Measurements from ENCODE around the gene DVL1. TPM values are rescaled to one million over a fixed set of nuclear protein-coding genes. Genes with fewer than 3 reads are reported as not detected.

The DVL1 gene
- polyA plus RNA-seq, 1 donor = 48.7 TPM

GRCh38 chr1:1342061-1342562 is 7.1 kb downstream of the DVL1 start:
- DNase-seq (ENCODE audit: low read depth) = no peak

DNA sequence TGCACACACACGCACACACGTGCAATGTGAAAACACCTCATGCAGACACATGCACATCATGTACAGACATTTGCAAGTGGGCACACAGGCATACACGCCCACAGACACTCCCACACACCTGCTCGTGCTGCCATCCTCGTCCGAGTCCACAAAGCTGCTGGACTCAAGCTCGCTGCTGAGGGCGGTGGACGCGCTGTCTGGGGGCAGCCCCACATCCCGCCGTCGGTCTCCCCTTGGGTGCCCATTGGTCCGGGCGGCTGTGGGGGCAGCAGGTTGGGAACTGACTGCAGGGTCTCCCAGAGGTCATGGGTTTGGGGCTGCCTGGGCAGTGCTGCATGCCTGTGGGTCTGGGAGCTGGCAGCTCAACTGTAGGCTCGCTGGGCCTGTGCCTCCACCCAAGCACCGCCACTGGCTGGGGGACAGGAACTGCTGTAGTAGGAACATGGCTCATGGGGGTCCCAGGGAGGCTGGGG is 7.6 kb downstream of the DVL1 start:
- no peak for DNase-seq (ENCODE audit: low read depth)

- no peak for DNase-seq (ENCODE audit: low read depth)
Measured at GRCh38 chr1:1340791-1341548, 8.2 kb downstream of the DVL1 start.

GRCh38 chr1:1340185-1340584 is 9.0 kb downstream of the DVL1 start:
- no peak for DNase-seq (ENCODE audit: low read depth)

GRCh38 chr1:1338278-1338677 is 10.9 kb downstream of the DVL1 start:
- DNase-seq (ENCODE audit: low read depth) = no peak

GRCh38 chr1:1337793-1338147 is 11.4 kb downstream of the DVL1 start:
- DNase-seq (ENCODE audit: low read depth) = no peak

DNA sequence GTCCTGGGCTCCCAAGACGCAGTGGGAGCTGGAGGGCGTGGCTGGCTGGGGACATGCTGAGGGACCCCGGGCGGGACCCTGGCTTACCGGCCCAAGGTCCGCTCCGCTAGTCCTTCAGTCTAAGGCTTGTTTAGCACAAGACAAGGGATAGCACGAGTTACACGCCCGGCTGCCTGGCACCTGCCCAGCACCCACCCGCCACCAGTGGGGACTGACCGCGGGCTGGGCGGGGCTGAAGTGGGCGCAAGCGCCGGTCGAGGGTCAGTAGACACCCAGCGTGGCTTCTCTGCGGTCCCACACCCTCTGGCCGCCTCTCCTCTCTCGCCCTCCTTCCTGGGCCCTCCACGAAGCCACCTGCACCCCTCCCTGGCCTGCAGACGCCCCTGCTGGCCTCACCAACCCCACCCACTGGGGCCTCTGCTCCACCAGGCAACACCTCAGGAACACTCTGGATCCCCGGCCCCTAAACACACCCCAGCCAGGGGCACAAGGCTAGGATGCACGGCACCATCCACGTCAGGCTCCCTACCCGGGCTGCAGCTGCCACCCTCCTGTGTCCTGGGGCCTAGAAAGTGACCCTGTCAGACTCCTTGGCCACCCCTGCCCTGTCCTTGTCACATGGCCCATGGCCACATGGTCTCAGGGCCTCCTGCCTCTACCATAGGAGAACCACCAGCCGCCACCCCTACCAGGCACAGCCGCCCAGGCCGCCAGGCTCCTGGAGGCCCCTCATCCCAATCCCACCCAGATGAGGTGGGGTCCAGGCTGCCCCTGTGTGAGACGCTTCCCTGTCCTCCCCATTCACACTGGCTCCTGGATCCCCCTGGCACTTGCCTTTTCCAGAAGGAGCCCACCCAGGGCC is 12.1 kb downstream of the DVL1 start:
- no peak for DNase-seq (ENCODE audit: low read depth)

DNA sequence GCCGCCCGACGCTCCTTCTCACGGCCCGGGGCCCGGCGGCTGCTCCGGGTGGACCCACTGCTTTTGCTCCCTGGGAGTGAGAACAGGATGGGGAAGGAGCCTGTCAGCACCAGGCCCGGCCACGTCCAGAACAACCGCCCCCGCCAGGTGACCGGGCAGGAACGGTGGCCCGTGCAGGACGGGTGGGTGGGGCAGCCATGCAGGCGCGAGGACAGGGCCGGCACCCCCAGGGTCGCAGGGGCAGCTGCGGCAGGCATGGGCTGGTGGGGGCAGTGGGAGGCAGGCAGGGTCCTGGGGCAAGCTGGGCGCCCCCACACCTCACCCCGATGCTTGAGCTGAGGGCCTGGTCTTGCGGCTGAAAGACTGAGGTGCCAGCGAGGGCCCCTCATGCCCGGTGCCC is 12.8 kb downstream of the DVL1 start:
- no peak for DNase-seq (ENCODE audit: low read depth)

GRCh38 chr1:1335792-1336248 is 13.4 kb downstream of the DVL1 start:
- DNase-seq (ENCODE audit: low read depth) = no peak

DNA sequence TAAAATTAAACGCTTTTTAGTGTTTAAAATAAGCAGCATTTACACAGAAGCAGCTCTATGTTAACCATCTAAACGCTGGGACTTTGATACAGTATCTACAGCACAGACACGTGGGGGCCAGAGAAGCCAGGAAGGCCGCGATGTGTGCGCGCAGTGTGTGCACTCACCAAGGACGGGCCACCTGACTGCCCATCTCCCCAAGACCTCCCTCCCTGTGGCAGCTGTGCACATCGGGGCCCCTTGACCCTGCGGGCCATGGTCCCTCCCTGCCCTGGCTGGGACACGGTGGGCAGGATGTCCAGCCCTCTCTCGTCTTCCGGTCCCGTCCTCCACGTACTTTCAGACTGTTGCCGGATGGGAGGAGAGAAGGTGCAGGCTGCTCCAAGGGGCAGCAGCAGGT is 13.9 kb downstream of the DVL1 start:
- no peak for DNase-seq (ENCODE audit: low read depth)

DNA sequence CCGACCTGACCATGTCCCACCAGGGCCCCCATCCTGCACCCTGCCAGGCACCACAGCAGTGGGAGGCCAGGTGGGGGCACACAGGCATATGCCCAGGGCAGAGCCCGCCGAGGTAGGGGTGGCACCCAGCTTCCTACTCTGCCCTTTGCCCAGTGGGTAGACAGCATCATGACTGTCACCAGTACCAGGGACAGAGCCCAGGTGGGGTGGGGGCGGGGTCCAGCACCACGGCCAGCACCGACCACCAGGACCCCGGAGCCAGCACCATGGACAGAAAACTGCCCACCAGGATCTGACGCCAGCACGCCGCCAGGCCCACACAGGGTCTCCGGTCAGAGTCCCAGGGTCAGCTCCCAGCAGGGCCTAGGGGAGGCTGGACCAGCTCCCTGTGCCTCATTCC is 14.4 kb downstream of the DVL1 start:
- DNase-seq (ENCODE audit: low read depth) = no peak

GRCh38 chr1:1333551-1334241 is 15.5 kb downstream of the DVL1 start:
- DNase-seq (ENCODE audit: low read depth) = no peak

DNA sequence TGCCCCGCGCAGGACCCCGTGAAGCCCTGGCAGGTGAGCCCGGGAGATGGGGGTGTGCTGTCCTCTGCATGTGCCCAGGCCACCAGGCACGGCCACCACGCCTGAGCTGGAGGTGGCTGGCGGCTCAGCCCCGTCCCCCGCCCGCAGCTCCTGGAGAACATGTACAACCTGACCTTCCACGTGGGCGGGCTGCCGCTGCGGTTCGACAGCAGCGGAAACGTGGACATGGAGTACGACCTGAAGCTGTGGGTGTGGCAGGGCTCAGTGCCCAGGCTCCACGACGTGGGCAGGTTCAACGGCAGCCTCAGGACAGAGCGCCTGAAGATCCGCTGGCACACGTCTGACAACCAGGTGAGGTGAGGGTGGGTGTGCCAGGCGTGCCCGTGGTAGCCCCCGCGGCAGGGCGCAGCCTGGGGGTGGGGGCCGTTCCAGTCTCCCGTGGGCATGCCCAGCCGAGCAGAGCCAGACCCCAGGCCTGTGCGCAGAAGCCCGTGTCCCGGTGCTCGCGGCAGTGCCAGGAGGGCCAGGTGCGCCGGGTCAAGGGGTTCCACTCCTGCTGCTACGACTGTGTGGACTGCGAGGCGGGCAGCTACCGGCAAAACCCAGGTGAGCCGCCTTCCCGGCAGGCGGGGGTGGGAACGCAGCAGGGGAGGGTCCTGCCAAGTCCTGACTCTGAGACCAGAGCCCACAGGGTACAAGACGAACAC is 16.3 kb downstream of the DVL1 start:
- DNase-seq (ENCODE audit: low read depth) = no peak

DNA sequence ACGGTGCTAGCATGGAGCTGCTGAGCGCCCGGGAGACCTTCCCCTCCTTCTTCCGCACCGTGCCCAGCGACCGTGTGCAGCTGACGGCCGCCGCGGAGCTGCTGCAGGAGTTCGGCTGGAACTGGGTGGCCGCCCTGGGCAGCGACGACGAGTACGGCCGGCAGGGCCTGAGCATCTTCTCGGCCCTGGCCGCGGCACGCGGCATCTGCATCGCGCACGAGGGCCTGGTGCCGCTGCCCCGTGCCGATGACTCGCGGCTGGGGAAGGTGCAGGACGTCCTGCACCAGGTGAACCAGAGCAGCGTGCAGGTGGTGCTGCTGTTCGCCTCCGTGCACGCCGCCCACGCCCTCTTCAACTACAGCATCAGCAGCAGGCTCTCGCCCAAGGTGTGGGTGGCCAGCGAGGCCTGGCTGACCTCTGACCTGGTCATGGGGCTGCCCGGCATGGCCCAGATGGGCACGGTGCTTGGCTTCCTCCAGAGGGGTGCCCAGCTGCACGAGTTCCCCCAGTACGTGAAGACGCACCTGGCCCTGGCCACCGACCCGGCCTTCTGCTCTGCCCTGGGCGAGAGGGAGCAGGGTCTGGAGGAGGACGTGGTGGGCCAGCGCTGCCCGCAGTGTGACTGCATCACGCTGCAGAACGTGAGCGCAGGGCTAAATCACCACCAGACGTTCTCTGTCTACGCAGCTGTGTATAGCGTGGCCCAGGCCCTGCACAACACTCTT is 17.0 kb downstream of the DVL1 start:
- DNase-seq (ENCODE audit: low read depth) = no peak

GRCh38 chr1:1331068-1331965 is 17.9 kb downstream of the DVL1 start, which contains the start of gene TAS1R3:
TSS of gene TAS1R3 (plus strand) at chr1:1331280. CDS start at chr1:1331346, 66 bp downstream.
- DNase-seq (ENCODE audit: low read depth) = no peak

DNA sequence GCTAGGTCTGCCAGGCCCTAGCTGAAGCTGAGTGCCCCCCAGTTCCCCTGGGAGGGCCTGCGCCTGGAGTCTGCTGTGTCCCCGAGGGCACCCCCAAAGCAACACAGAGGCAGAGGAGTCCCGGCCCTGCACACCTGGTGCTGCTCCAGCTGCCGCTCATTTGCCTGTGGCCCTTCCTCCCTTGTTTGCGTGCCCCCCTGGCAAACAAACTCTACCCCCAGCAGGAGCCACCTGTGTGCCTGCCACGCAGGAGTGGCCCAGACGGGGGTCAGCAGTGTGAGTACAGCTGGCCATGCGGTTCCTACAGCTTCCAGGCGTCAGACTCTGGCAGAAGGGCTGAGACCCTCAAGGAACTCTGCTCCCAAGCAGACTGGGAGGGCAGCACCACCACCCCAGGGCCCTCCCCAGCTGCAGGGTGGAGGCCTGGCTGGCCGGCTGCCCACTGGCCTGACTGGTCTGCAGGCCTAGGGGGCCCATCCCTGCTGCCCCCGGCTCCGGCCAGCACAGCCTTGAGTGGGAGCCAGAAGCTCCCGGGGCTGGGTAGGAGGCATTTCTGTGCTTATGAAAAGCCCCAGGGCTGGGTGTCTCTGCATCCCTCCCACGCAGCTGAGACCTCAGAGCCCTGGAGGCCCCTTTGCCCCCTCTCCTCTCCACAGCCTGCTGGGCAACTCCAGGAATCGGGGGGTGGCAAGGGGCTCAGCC is 18.7 kb downstream of the DVL1 start:
- no peak for DNase-seq (ENCODE audit: low read depth)

GRCh38 chr1:1329304-1330210 is 19.7 kb downstream of the DVL1 start:
- no peak for DNase-seq (ENCODE audit: low read depth)

DNA sequence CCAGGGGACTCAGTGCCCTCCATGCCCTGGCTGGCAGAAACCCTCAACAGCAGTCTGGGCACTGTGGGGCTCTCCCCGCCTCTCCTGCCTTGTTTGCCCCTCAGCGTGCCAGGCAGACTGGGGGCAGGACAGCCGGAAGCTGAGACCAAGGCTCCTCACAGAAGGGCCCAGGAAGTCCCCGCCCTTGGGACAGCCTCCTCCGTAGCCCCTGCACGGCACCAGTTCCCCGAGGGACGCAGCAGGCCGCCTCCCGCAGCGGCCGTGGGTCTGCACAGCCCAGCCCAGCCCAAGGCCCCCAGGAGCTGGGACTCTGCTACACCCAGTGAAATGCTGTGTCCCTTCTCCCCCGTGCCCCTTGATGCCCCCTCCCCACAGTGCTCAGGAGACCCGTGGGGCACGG is 21.0 kb downstream of the DVL1 start:
- no peak for DNase-seq (ENCODE audit: low read depth)

All from forelimb muscle (tissue), 1 donor.